Measurements from ENCODE around the gene NUAK2. TPM values are rescaled to one million over a fixed set of nuclear protein-coding genes. Genes with fewer than 3 reads are reported as not detected.
A peak's percentile ranks its signal among the peaks of the same experiment; 100 is the strongest.

The NUAK2 gene
- total RNA-seq, 1 donor from 2014 or later, result 1.7 TPM

DNA sequence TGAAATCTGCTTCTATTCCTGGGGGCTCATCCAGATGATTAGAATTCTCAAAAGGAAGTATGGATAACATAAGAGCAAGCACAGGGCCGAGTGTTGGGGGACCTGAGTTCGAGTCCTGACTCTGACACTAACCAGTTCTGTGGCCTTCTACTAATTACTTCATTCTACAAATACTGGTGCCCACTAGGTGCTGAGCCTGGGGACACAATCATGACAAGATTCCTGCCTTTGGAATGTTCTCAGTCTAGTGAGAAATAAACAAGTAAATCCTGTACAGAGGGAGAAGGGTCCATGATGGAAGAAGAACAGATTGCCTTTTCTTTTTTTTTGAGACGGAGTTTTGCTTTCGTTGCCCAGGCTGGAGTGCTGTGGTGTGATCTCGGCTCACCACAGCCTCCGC, 2.2 kb upstream of the NUAK2 start:
- no peak for ATAC-seq
- no peak for DNase-seq (ENCODE audit: low spot score)

DNA sequence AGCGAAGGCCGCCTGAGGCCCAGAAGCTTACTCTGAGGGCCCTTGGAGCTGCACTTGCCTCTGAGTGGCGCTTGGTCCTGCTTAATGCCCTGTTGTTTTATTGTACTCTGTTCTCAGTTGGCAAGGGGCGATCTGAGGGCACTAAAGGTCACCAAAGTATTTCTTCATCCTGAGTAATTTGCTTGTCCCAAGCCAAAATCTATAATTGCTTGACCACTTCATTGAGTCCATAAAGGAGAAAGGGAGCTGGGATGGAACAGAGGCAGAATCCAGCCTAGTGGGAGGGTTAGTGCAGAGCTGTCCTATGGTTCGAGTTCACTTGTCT, 376 bp upstream of the NUAK2 start:
- DNase-seq (ENCODE audit: low spot score) (no peak), ATAC-seq (no peak)

GRCh38 chr1:205319081-205320018, 2.2 kb downstream of the NUAK2 start:
- peak; percentile 40 for ATAC-seq
- DNase-seq (ENCODE audit: low spot score), result peak; percentile 89

GRCh38 chr1:205318231-205318991, 3.1 kb downstream of the NUAK2 start:
- DNase-seq (ENCODE audit: low spot score), result peak; percentile 70
- ATAC-seq, result peak; percentile 45

DNA sequence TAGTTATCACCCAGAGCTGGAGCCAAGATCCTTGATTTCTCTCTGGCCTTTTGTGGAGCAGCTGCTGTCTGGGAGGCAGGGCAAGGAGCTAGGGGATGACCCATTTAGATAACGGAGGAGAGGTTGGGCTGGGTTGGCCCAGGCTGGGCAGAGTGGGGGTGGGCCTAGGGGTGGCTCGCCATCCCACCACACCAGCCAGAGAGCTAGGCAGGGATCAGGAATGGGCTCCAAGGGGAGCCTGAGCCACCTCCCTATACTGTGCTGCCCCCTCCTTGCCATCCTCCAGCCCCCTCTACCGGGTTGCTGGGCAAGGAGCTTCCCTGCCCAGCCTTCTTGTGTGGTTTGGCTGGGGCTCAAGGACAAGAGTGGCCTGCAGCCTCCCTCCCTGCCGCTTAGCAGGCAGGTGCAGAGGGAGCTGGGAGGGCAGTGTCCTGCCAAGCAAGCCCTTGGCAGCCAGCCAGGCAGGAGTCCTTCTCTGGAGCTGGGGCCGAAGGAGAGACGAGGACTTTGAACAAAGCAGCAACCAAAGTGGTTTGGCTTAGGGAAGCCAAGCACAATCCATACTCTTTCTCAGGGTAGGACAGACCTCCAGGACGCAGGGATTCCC, 4.1 kb downstream of the NUAK2 start:
- peak; percentile 89 for DNase-seq (ENCODE audit: low spot score)
- ATAC-seq, result peak; percentile 45

DNA sequence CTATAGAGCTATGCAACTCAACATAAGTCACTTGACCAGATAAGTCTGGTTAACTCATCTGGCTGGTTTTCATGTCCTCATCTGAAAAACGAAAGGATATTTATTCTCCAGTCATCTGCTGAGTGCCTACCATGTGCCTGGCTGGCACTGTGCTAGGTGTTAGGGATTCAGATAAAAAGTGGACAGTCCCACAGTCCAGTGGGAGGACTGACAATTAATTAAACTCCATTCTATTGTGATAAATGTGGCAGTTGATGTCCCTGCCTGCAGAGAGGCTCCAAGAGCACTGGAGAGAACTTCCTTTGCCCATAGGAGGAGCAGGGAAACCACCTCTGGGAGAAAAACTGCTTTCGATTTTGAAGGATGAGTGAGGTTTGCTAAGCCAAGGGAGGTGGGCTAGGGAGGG, 5.4 kb downstream of the NUAK2 start:
- ATAC-seq, result no peak
- DNase-seq (ENCODE audit: low spot score), result no peak

- ATAC-seq (no peak), DNase-seq (ENCODE audit: low spot score) (no peak)
Measured at GRCh38 chr1:205315008-205315618, 6.4 kb downstream of the NUAK2 start.

DNA sequence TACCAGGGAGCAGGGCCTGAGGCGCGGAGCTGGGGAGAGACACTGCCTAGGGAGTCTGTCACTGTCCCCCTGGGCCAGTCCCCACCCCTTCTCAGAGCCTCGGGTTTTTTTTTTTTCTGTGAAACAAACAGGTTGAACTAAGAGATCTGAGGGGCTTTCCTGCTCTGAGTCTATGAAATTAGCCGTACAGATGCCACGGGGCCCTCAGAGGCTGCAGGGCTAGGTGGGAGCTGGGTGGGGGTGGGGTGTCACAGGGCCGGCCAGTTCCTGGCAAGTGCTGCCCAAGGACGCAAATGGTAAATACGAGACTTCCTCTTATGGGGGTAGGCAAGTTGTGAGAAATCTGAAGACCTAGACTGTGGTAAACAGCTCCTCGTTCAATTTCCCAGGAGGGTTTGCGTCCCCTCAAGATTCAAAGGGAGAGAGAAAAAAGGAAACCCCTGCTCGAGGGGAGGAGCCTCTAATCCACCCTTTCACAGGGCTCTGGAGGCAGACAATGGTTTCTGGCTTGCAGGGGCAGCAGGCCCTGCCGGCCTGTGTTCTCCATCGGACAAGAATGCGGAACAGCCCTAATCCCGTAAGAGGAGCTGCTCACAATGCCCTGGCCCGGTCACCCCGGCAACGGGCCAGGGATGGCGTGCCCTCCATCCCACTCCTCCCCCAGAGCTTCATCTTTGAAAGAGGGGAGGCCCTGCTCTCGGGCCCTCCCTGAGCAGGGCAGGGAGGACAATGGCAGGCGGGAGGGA, 7.8 kb downstream of the NUAK2 start:
- ATAC-seq (peak; percentile 6), DNase-seq (ENCODE audit: low spot score) (no peak)

DNA sequence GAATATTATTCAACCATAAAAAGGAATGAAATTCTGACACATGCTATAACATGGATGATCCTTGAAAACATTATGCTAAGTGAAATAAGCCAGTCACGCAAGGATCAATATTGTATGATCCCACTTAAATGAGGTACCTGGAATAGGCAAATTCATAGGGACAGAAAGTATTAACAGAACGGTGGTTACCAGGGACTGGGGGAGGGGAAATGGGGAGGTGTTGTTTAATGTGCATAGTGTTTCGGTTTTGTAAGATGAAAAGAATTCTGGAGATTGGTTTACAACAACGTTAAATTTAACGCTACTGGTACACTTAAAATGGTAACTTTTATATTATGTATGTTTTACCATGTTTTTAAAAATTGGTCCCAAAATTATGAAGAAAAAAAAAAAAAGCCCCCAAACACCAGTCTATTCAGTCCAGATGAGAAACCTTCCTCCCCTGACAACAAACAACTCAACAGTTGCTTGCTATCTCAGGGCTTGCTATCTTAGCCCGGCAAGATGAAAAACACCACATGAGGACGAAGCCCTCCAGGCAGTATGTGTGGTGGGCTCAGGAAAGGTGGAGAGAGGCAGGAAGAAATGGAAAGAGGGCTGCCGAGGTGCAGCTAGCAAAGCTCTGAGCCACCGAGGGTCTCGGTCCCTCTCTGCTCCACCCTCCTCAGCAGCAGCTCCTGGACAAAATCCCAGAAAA, 8.5 kb downstream of the NUAK2 start:
- DNase-seq (ENCODE audit: low spot score) (no peak), ATAC-seq (no peak)

GRCh38 chr1:205310976-205311704, 10.4 kb downstream of the NUAK2 start:
- no peak for ATAC-seq
- no peak for DNase-seq (ENCODE audit: low spot score)

- DNase-seq (ENCODE audit: low spot score) (no peak), ATAC-seq (no peak)
Measured at GRCh38 chr1:205309741-205310140, 11.8 kb downstream of the NUAK2 start.

GRCh38 chr1:205306929-205307566, 14.5 kb downstream of the NUAK2 start:
- peak; percentile 57 for ATAC-seq
- no peak for DNase-seq (ENCODE audit: low spot score)

DNA sequence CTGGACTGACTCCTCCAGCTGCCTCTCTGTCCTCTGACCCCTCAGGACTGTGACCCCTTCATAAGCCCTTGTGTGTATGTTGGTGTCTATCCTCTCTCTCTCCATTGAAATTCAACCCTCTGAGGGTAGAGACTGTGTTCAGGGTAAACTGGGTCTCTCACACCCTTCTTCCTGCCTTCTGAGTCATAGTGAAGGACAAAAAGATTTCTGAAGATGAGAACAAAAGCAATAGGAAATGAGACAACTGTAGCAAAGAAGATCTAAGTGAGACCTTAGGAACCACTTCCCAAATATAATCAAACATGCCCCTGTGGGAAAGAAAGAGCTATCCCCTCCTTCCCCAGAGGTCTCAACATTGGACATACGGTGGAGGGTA, 16.9 kb downstream of the NUAK2 start:
- no peak for DNase-seq (ENCODE audit: low spot score)
- no peak for ATAC-seq

DNA sequence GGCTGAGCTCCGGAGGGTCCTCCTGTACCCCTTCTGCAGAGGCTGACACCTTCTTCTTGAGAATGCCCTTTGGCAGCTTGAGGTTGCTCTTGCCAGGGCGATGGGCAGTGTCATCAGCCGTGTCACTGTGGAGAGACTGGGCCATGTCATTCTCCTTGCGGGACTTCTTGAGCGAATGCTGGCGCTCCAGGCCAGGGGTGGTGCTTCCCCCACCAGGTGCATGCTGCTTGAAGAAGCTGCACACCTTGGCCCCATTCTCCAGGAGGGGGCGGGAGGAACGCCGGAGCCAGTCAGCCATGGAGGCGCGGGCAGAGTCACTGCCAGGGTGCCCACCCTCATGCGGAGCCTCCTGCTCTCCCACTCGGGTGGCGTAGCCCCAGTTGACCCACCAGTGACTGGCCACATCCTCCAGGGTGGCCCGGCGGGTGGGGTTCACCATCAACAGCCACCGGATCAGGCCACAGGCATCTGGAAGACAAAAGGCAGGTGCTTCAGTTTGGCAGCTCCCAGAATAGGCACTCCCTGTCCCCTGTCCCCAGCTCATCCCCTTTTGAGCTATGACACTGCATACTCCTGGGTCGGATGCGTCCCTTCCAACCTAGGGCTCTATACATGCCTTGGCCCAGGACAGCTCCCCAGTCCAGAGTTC, 17.4 kb downstream of the NUAK2 start:
- DNase-seq (ENCODE audit: low spot score), result no peak
- no peak for ATAC-seq

DNA sequence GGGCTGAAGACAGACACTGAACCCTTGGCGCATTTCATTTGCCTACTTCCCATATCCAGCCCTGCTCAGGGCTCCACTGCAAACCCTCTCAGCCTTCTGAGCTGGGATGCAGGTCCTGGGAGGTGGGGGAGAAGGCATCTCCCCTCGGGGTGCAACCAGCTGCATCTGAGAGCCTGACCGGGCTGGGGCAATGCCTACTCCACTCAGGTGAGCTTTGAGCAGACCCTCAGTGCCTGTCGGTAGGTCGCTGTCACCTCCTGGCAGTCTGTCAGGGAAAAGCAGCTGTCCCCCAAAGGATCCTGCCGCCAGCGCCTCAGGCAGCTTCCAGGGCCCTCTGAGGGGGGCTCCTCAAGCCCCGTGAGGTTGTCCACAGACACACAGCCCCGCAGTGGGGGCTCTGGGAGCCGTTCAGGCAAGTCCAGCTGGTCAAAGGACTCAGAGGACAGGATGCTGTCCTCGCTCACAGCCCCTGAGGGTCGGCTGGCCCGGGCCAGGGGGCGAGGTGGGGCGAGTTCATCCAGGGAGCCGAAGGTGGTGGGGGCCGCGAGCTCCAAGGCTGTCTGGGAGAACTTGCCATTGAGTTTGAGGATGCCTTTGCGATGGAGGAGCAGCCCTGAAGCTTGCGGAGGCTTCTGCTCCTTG, 18.2 kb downstream of the NUAK2 start:
- no peak for DNase-seq (ENCODE audit: low spot score)

GRCh38 chr1:205301842-205302588, 19.5 kb downstream of the NUAK2 start:
- DNase-seq (ENCODE audit: low spot score) (no peak), ATAC-seq (no peak)

More for the DNA sequence above, 18.2 kb downstream of the NUAK2 start:
- no peak for ATAC-seq

DNA sequence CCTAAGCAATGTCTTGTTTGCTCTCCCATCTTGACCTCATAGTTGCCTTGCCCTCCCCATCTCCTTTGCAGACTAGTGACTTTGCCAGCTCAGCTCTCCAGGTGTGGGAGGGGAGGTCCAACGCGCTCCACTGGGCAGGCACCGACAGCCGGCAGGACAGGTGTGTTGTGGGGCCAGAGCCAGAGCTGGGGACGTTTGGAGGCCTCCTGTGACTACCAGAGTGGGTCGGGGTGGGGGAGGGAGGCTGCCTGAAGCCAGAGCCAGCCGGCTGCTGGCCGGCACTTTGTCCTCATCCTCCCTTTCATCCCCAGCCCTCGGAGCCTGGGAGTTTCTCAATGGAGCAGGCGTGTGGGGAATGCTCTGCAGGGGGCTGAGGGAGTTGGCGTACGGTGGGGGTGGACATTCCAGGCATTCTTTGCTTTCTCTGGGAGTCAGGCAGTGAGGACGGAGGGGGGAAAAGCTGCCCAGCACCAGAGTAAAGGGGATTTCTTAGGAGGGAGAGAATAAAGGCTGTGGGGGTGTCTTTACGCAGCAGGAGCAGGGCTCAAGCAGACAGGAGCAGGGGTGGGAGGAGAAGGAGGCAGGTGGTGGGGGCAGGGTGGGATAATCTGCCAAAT, 20.2 kb downstream of the NUAK2 start:
- ATAC-seq, result peak; percentile 47
- no peak for DNase-seq (ENCODE audit: low spot score)

All from left lobe of liver (tissue), 2 donors.